ENCODE measurements around the gene DOCK6. TPM values are rescaled to one million over a fixed set of nuclear protein-coding genes. Genes with fewer than 3 reads are reported as not detected.

Gene DOCK6
- total and polyA plus RNA-seq, 2 donors: 3.9 to 20.8 TPM

- no peak overlapping the region for H3K4me3 ChIP-seq (ENCODE audit: low read length in 2 of 2)
- DNase-seq (ENCODE audit: low read depth in 6 of 9, low spot score in 9 of 9): peak in 8 of 9 donors; percentile 66 to 87 (median 78)
- H3K36me3 ChIP-seq (ENCODE audit: control insufficient read depth in 2 of 2, insufficient read depth in 2 of 2, low read length in 1 of 2): no peaks in the 10 kb centered on the region
- H3K9me3 ChIP-seq (ENCODE audit: control insufficient read depth in 2 of 2, insufficient read depth in 1 of 2, low read length in 1 of 2): no peaks in the 10 kb centered on the region
- no peak overlapping the region for H3K27ac ChIP-seq (ENCODE audit: low read depth in 1 of 2, low read length in 1 of 2)
- H3K27me3 ChIP-seq (ENCODE audit: control insufficient read depth in 2 of 2, insufficient read depth in 1 of 2, low read length in 1 of 2): peaks cover 0 to 27% of the 10 kb centered on the region in 2 donors
- WGBS: 9% methylated on average over 41 of the region's 41 CpGs
- H3K4me1 ChIP-seq (ENCODE audit: control insufficient read depth in 2 of 2, insufficient read depth in 2 of 2, low read length in 2 of 2): peaks cover 4 to 9% of the 10 kb centered on the region in 2 donors
Measured at GRCh38 chr19:11293433-11294389, 31.4 kb upstream of the DOCK6 start.

GRCh38 chr19:11291991-11292390 lies 29.7 kb upstream of the DOCK6 start:
- DNase-seq (ENCODE audit: low read depth in 6 of 9, low spot score in 9 of 9): no peak
- Histone ChIP-seq H3K4me3 (ENCODE audit: low read length in 2 of 2) (no peak overlapping the region), H3K27ac (ENCODE audit: low read depth in 1 of 2, low read length in 1 of 2) (no peak overlapping the region), H3K4me1 (ENCODE audit: control insufficient read depth in 2 of 2, insufficient read depth in 2 of 2, low read length in 2 of 2) (peaks cover 4 to 9% of the 10 kb centered on the region in 2 donors), H3K36me3 (ENCODE audit: control insufficient read depth in 2 of 2, insufficient read depth in 2 of 2, low read length in 1 of 2) (no peaks in the 10 kb centered on the region), H3K9me3 (ENCODE audit: control insufficient read depth in 2 of 2, insufficient read depth in 1 of 2, low read length in 1 of 2) (no peaks in the 10 kb centered on the region), H3K27me3 (ENCODE audit: control insufficient read depth in 2 of 2, insufficient read depth in 1 of 2, low read length in 1 of 2) (peaks cover 0 to 31% of the 10 kb centered on the region in 2 donors)
- 85% methylated on average over 1 of the region's 1 CpG for WGBS

GRCh38 chr19:11291415-11291814 lies 29.1 kb upstream of the DOCK6 start:
- DNase-seq (ENCODE audit: low read depth in 6 of 9, low spot score in 9 of 9): no peak
- Histone ChIP-seq H3K9me3 (ENCODE audit: control insufficient read depth in 2 of 2, insufficient read depth in 1 of 2, low read length in 1 of 2) (no peaks in the 10 kb centered on the region), H3K36me3 (ENCODE audit: control insufficient read depth in 2 of 2, insufficient read depth in 2 of 2, low read length in 1 of 2) (no peaks in the 10 kb centered on the region), H3K4me3 (ENCODE audit: low read length in 2 of 2) (no peak overlapping the region), H3K27me3 (ENCODE audit: control insufficient read depth in 2 of 2, insufficient read depth in 1 of 2, low read length in 1 of 2) (peaks cover 0 to 32% of the 10 kb centered on the region in 2 donors), H3K27ac (ENCODE audit: low read depth in 1 of 2, low read length in 1 of 2) (no peak overlapping the region), H3K4me1 (ENCODE audit: control insufficient read depth in 2 of 2, insufficient read depth in 2 of 2, low read length in 2 of 2) (peaks cover 4 to 9% of the 10 kb centered on the region in 2 donors)
- 98% methylated on average over 7 of the region's 7 CpGs for whole genome bisulfite sequencing

- Histone ChIP-seq H3K27me3 (ENCODE audit: control insufficient read depth in 2 of 2, insufficient read depth in 1 of 2, low read length in 1 of 2) (peaks cover 0 to 38% of the 10 kb centered on the region in 2 donors), H3K9me3 (ENCODE audit: control insufficient read depth in 2 of 2, insufficient read depth in 1 of 2, low read length in 1 of 2) (no peaks in the 10 kb centered on the region), H3K4me1 (ENCODE audit: control insufficient read depth in 2 of 2, insufficient read depth in 2 of 2, low read length in 2 of 2) (peaks cover 4 to 9% of the 10 kb centered on the region in 2 donors), H3K27ac (ENCODE audit: low read depth in 1 of 2, low read length in 1 of 2) (no peak overlapping the region), H3K36me3 (ENCODE audit: control insufficient read depth in 2 of 2, insufficient read depth in 2 of 2, low read length in 1 of 2) (no peaks in the 10 kb centered on the region), H3K4me3 (ENCODE audit: low read length in 2 of 2) (no peak overlapping the region)
- no peak for DNase-seq (ENCODE audit: low read depth in 6 of 9, low spot score in 9 of 9)
- WGBS: 97% methylated on average over 4 of the region's 4 CpGs
Measured at GRCh38 chr19:11290256-11290655, 27.9 kb upstream of the DOCK6 start.

- H3K27me3 ChIP-seq (ENCODE audit: control insufficient read depth in 2 of 2, insufficient read depth in 1 of 2, low read length in 1 of 2): peaks cover 0 to 43% of the 10 kb centered on the region in 2 donors
- H3K9me3 ChIP-seq (ENCODE audit: control insufficient read depth in 2 of 2, insufficient read depth in 1 of 2, low read length in 1 of 2): no peaks in the 10 kb centered on the region
- no peak overlapping the region for H3K27ac ChIP-seq (ENCODE audit: low read depth in 1 of 2, low read length in 1 of 2)
- WGBS: 76% methylated on average over 7 of the region's 7 CpGs
- DNase-seq (ENCODE audit: low read depth in 6 of 9, low spot score in 9 of 9): no peak
- H3K4me1 ChIP-seq (ENCODE audit: control insufficient read depth in 2 of 2, insufficient read depth in 2 of 2, low read length in 2 of 2): peaks cover 0 to under 1% of the 10 kb centered on the region in 2 donors
- no peaks in the 10 kb centered on the region for H3K36me3 ChIP-seq (ENCODE audit: control insufficient read depth in 2 of 2, insufficient read depth in 2 of 2, low read length in 1 of 2)
- H3K4me3 ChIP-seq (ENCODE audit: low read length in 2 of 2): no peak overlapping the region
Measured at GRCh38 chr19:11288349-11288748, 26.0 kb upstream of the DOCK6 start.

- no peak overlapping the region for H3K4me3 ChIP-seq (ENCODE audit: low read length in 2 of 2)
- WGBS: 66% methylated on average over 6 of the region's 6 CpGs
- H3K36me3 ChIP-seq (ENCODE audit: control insufficient read depth in 2 of 2, insufficient read depth in 2 of 2, low read length in 1 of 2): no peaks in the 10 kb centered on the region
- H3K27me3 ChIP-seq (ENCODE audit: control insufficient read depth in 2 of 2, insufficient read depth in 1 of 2, low read length in 1 of 2): peaks cover 0 to 47% of the 10 kb centered on the region in 2 donors
- H3K9me3 ChIP-seq (ENCODE audit: control insufficient read depth in 2 of 2, insufficient read depth in 1 of 2, low read length in 1 of 2): no peaks in the 10 kb centered on the region
- H3K4me1 ChIP-seq (ENCODE audit: control insufficient read depth in 2 of 2, insufficient read depth in 2 of 2, low read length in 2 of 2): no peaks in the 10 kb centered on the region
- H3K27ac ChIP-seq (ENCODE audit: low read depth in 1 of 2, low read length in 1 of 2): no peak overlapping the region
- no peak for DNase-seq (ENCODE audit: low read depth in 6 of 9, low spot score in 9 of 9)
Measured at GRCh38 chr19:11286312-11286974, 24.1 kb upstream of the DOCK6 start.

GRCh38 chr19:11284515-11284914 lies 22.2 kb upstream of the DOCK6 start:
- Histone ChIP-seq H3K4me3 (ENCODE audit: low read length in 2 of 2) (no peak overlapping the region), H3K27me3 (ENCODE audit: control insufficient read depth in 2 of 2, insufficient read depth in 1 of 2, low read length in 1 of 2) (peaks cover 0 to 40% of the 10 kb centered on the region in 2 donors), H3K4me1 (ENCODE audit: control insufficient read depth in 2 of 2, insufficient read depth in 2 of 2, low read length in 2 of 2) (peaks cover 3 to 11% of the 10 kb centered on the region in 2 donors), H3K9me3 (ENCODE audit: control insufficient read depth in 2 of 2, insufficient read depth in 1 of 2, low read length in 1 of 2) (peaks cover 0 to 5% of the 10 kb centered on the region in 2 donors), H3K27ac (ENCODE audit: low read depth in 1 of 2, low read length in 1 of 2) (no peak overlapping the region), H3K36me3 (ENCODE audit: control insufficient read depth in 2 of 2, insufficient read depth in 2 of 2, low read length in 1 of 2) (no peaks in the 10 kb centered on the region)
- no peak for DNase-seq (ENCODE audit: low read depth in 6 of 9, low spot score in 9 of 9)
- WGBS: 94% methylated on average over 6 of the region's 6 CpGs

GRCh38 chr19:11281356-11282049 lies 19.2 kb upstream of the DOCK6 start:
- DNase-seq (ENCODE audit: low read depth in 6 of 9, low spot score in 9 of 9): no peak
- Histone ChIP-seq H3K27ac (ENCODE audit: low read depth in 1 of 2, low read length in 1 of 2) (no peak overlapping the region), H3K4me1 (ENCODE audit: control insufficient read depth in 2 of 2, insufficient read depth in 2 of 2, low read length in 2 of 2) (peaks cover 3 to 15% of the 10 kb centered on the region in 2 donors), H3K9me3 (ENCODE audit: control insufficient read depth in 2 of 2, insufficient read depth in 1 of 2, low read length in 1 of 2) (peaks cover 0 to 11% of the 10 kb centered on the region in 2 donors), H3K27me3 (ENCODE audit: control insufficient read depth in 2 of 2, insufficient read depth in 1 of 2, low read length in 1 of 2) (peaks cover 0 to 48% of the 10 kb centered on the region in 2 donors), H3K4me3 (ENCODE audit: low read length in 2 of 2) (no peak overlapping the region), H3K36me3 (ENCODE audit: control insufficient read depth in 2 of 2, insufficient read depth in 2 of 2, low read length in 1 of 2) (no peaks in the 10 kb centered on the region)
- WGBS: 91% methylated on average over 11 of the region's 11 CpGs
